Body of pancreas (tissue), 4 donors: ENCODE data around the gene ERCC2. TPM values are rescaled to one million over a fixed set of nuclear protein-coding genes. Genes with fewer than 3 reads are reported as not detected.
A peak's percentile ranks its signal among the peaks of the same experiment; 100 is the strongest.

Source experiments
- ATAC-seq: fragments of 150-250 bp; one replicate; pipeline ENCODE4 v1.9.1; 2016
- DNase-seq, 4 donors: peaks; one replicate each; pipeline ENCODE4 v3.0.0-alpha.2; 2019
- H3K27ac ChIP-seq, 4 donors: fragments of 200-600 bp; sonication (generic); 1 replicate in 3 of 4; 2 replicates in 1 of 4; pipeline versions ENCODE4 v1.5.1 to v1.6.1; 2016 to 2019; ENCODE audit warnings: mild to moderate bottlenecking in 1 of 4, mixed read lengths in 1 of 4, moderate library complexity in 1 of 4
- H3K27me3 ChIP-seq, 2 donors: fragments of 200-600 bp; sonication (generic); one replicate each; pipeline ENCODE4 v1.6.0; 2016; ENCODE audit warnings: mild to moderate bottlenecking in 1 of 2
- H3K36me3 ChIP-seq, 2 donors: fragments of 200-600 bp; sonication (generic); replicated peaks in 1 of 2; 2 replicates each; pipeline ENCODE4 v1.5.1; 2016; ENCODE audit warnings: low read depth in 2 of 2; ENCODE audit not compliant: insufficient read depth in 1 of 2
- H3K4me1 ChIP-seq: fragments of 200-600 bp; sonication (generic); one replicate; pipeline ENCODE4 v1.6.0; 2016
- H3K4me3 ChIP-seq, 2 donors: fragments of 200-600 bp; sonication (generic); 1 replicate in 1 of 2; 2 replicates in 1 of 2; pipeline ENCODE4 v1.5.1; 2016 to 2019
- H3K9me3 ChIP-seq, 3 donors: fragments of 200-600 bp; sonication (generic); 1 replicate in 2 of 3; 2 replicates in 1 of 3; pipeline ENCODE4 v1.5.1; 2016
- CTCF ChIP-seq, 7 experiments: fragments of 450-650 bp in 4 of 7; fragments of 200-600 bp in 3 of 7; sonication (generic) in 3 of 7; IDR thresholded peaks; one replicate each; pipeline ENCODE4 v1.5.1; 2016 to 2019; ENCODE audit warnings: antibody characterized with exemption in 7 of 7
- POLR2A ChIP-seq, 3 donors: fragments of 450-650 bp; IDR thresholded peaks; one replicate each; pipeline ENCODE4 v1.6.1; 2016; ENCODE audit warnings: antibody characterized with exemption in 3 of 3, mild to moderate bottlenecking in 2 of 3
- WGBS, 2 donors: methylation state at CpG; one replicate each; pipeline ENCODE4 v1.1.5; 2017; 5-methylcytosine and 5-hydroxymethylcytosine counted together
- intact Hi-C: fragments of 100-400 bp; cut with DNase I; formaldehyde crosslinking; loops from one replicate; pipeline ENCODE4 v1.15.1; 2023
- total RNA-seq, 2 donors: library from RNA; depleted of rRNA; stranded (reverse); fragments of >200 nt; gene quantifications; one replicate each; pipeline ENCODE4 v1.1.0, GENCODE V29; 2016

ERCC2 gene
- total RNA-seq, 2 donors from 2014 or later, result 7.8 to 29.3 TPM

- no peak for ATAC-seq
- no peaks in the 10 kb centered on the region for H3K9me3 ChIP-seq
- no peaks in the 10 kb centered on the region for H3K4me1 ChIP-seq
- no peaks in the 10 kb centered on the region for H3K36me3 ChIP-seq
- no peak overlapping the region for H3K4me3 ChIP-seq
- WGBS, 2 donors, result 67 to 88% methylated on average over 1 of the region's 1 CpG
- DNase-seq, result no peak
- intact Hi-C loops, result no loop called here
- no peak overlapping the region for H3K27ac ChIP-seq
- H3K27me3 ChIP-seq, result no peaks in the 10 kb centered on the region
- TF ChIP-seq CTCF (IDR thresholded peaks at IDR 0.05), result no peak
Measured at GRCh38 chr19:45380107-45380506, 9.7 kb upstream of the ERCC2 start.

GRCh38 chr19:45376045-45376724 is 5.8 kb upstream of the ERCC2 start:
- WGBS, 2 donors, result 50 to 68% methylated on average over 13 of the region's 13 CpGs
- DNase-seq (peak; percentile 54 to 77 (median 66)), ATAC-seq (peak; percentile 92)
- Histone ChIP-seq H3K27me3 (no peaks in the 10 kb centered on the region), H3K36me3 (no peaks in the 10 kb centered on the region), H3K4me1 (no peaks in the 10 kb centered on the region), H3K9me3 (no peaks in the 10 kb centered on the region), H3K27ac (peak overlapping the region in 3 of 4 donors; percentile 60 to 77 (median 61)), H3K4me3 (no peak overlapping the region)
- TF ChIP-seq POLR2A (IDR thresholded peaks at IDR 0.05) (no peak), CTCF (IDR thresholded peaks at IDR 0.05) (no peak)
- intact Hi-C loops, result no loop called here

GRCh38 chr19:45368737-45369340 is 1.5 kb downstream of the ERCC2 start:
- Histone ChIP-seq H3K36me3 (peaks cover 0 to 2% of the 10 kb centered on the region in 2 donors), H3K4me3 (no peak overlapping the region), H3K4me1 (peaks cover 6% of the 10 kb centered on the region), H3K27ac (no peak overlapping the region), H3K27me3 (no peaks in the 10 kb centered on the region), H3K9me3 (no peaks in the 10 kb centered on the region)
- WGBS, 2 donors, result 92 to 94% methylated on average over 8 to 11 of the region's 11 CpGs
- no peak for DNase-seq
- ATAC-seq, result no peak
- TF ChIP-seq CTCF (IDR thresholded peaks at IDR 0.05) (no peak), POLR2A (IDR thresholded peaks at IDR 0.05) (no peak)
- intact Hi-C loops, result no loop called here

- intact Hi-C loops, result no loop called here
- H3K4me1 ChIP-seq, result peaks cover 6% of the 10 kb centered on the region
- no peak for DNase-seq
- no peak overlapping the region for H3K27ac ChIP-seq
- H3K4me3 ChIP-seq, result no peak overlapping the region
- no peaks in the 10 kb centered on the region for H3K27me3 ChIP-seq
- H3K9me3 ChIP-seq, result no peaks in the 10 kb centered on the region
- 77 to 95% methylated on average over 4 of the region's 4 CpGs for WGBS, 2 donors
- no peak for TF ChIP-seq POLR2A (IDR thresholded peaks at IDR 0.05)
- no peak for TF ChIP-seq CTCF (IDR thresholded peaks at IDR 0.05)
- peaks cover 0 to 2% of the 10 kb centered on the region in 2 donors for H3K36me3 ChIP-seq
- ATAC-seq, result no peak
Measured at GRCh38 chr19:45368127-45368526, 2.2 kb downstream of the ERCC2 start.

- TF ChIP-seq POLR2A (IDR thresholded peaks at IDR 0.05) (no peak), CTCF (IDR thresholded peaks at IDR 0.05) (no peak)
- intact Hi-C loops, result no loop called here
- 86 to 100% methylated on average over 1 to 10 of the region's 12 CpGs for WGBS, 2 donors
- Histone ChIP-seq H3K9me3 (no peaks in the 10 kb centered on the region), H3K4me1 (peaks cover 3% of the 10 kb centered on the region), H3K36me3 (peaks cover 0 to 6% of the 10 kb centered on the region in 2 donors), H3K4me3 (no peak overlapping the region), H3K27ac (no peak overlapping the region), H3K27me3 (no peaks in the 10 kb centered on the region)
- ATAC-seq (no peak), DNase-seq (no peak)
Measured at GRCh38 chr19:45364696-45365095, 5.7 kb downstream of the ERCC2 start.
